Peyer's patch (tissue), 4 donors: ENCODE data around the gene GOLGA8N. TPM values are rescaled to one million over a fixed set of nuclear protein-coding genes. Genes with fewer than 3 reads are reported as not detected.

Source experiments
- DNase-seq, 3 donors: peaks; one replicate each; pipeline ENCODE4 v3.0.0-alpha.2; 2017 to 2019
- H3K27ac ChIP-seq, 4 donors: fragments of 200-600 bp; sonication (generic); one replicate each; pipeline ENCODE4 v1.5.1; 2016 to 2019
- H3K27me3 ChIP-seq, 2 donors: fragments of 200-600 bp; sonication (generic); one replicate each; pipeline ENCODE4 v1.5.1; 2019
- H3K36me3 ChIP-seq, 3 donors: fragments of 200-600 bp; sonication (generic); one replicate each; pipeline ENCODE4 v1.5.1; 2016 to 2019
- H3K4me1 ChIP-seq, 4 donors: fragments of 200-600 bp; sonication (generic); one replicate each; pipeline ENCODE4 v1.5.1; 2016 to 2019
- H3K4me3 ChIP-seq, 4 donors: fragments of 200-600 bp; sonication (generic); 1 replicate in 3 of 4; 2 replicates in 1 of 4; pipeline ENCODE4 v1.5.1; 2016 to 2019; ENCODE audit warnings: mild to moderate bottlenecking in 1 of 4
- H3K9me3 ChIP-seq, 4 donors: fragments of 200-600 bp; sonication (generic); one replicate each; pipeline ENCODE4 v1.5.1; 2016 to 2019; ENCODE audit warnings: mild to moderate bottlenecking in 1 of 4
- CTCF ChIP-seq, 6 experiments: fragments of 450-650 bp in 4 of 6; fragments of 200-600 bp in 2 of 6; sonication (generic) in 1 of 6; IDR thresholded peaks; one replicate each; pipeline ENCODE4 v1.5.1; 2017 to 2019; ENCODE audit warnings: antibody characterized with exemption in 6 of 6, mild to moderate bottlenecking in 3 of 6, moderate library complexity in 1 of 6
- POLR2A ChIP-seq, 2 donors: fragments of 450-650 bp; IDR thresholded peaks; one replicate each; pipeline ENCODE4 v1.5.1; 2017; ENCODE audit warnings: antibody characterized with exemption in 2 of 2, mild to moderate bottlenecking in 2 of 2, moderate library complexity in 2 of 2
- small RNA-seq, 2 donors: library from RNA; depleted of rRNA; stranded (forward); fragments of <200 nt; gene quantifications; one replicate each; pipeline ENCODE3, GENCODE V24; 2016
- total RNA-seq, 4 donors: library from RNA; depleted of rRNA; stranded (reverse); fragments of >200 nt; gene quantifications; one replicate each; pipeline ENCODE4 v1.1.0, GENCODE V29; 2016

GOLGA8N gene
- total RNA-seq, 4 donors from 2014 or later: 9.8 to 61.9 (median 16.6) TPM

- no peak for TF ChIP-seq CTCF (IDR thresholded peaks at IDR 0.05)
- TF ChIP-seq POLR2A (IDR thresholded peaks at IDR 0.05): no peak
- Histone ChIP-seq H3K27ac (no peak overlapping the region), H3K27me3 (no peaks in the 10 kb centered on the region), H3K4me1 (no peaks in the 10 kb centered on the region), H3K4me3 (no peak overlapping the region), H3K9me3 (no peaks in the 10 kb centered on the region), H3K36me3 (no peaks in the 10 kb centered on the region)
- DNase-seq: no peak
These were observed 62.8 kb downstream of the GOLGA8N start for GRCh38 chr15:32656091-32656490.

- Histone ChIP-seq H3K9me3 (no peaks in the 10 kb centered on the region), H3K36me3 (no peaks in the 10 kb centered on the region), H3K27me3 (no peaks in the 10 kb centered on the region), H3K4me1 (no peaks in the 10 kb centered on the region), H3K27ac (no peak overlapping the region), H3K4me3 (no peak overlapping the region)
- TF ChIP-seq CTCF (IDR thresholded peaks at IDR 0.05): no peak
- no peak for TF ChIP-seq POLR2A (IDR thresholded peaks at IDR 0.05)
- no peak for DNase-seq
These were observed 63.2 kb downstream of the GOLGA8N start for GRCh38 chr15:32656496-32656895.

Small RNA genes within 50 kb of the gene (small RNA-seq; reads per million reads assigned to genes)
- 0 reads per million in 2 donors for gene RN7SL286P

Other genes with a start within 250 kb of the GOLGA8N start
- gene GOLGA8K, start 190.2 kb upstream of the GOLGA8N start, total RNA-seq: not detected
- under 1 TPM in 1 of 4 donors, not detected in 3; 0.76 TPM for gene GOLGA8O, start 137.8 kb upstream of the GOLGA8N start, total RNA-seq
- gene ARHGAP11A, start 22.0 kb downstream of the GOLGA8N start, total RNA-seq: 10 to 100 TPM in 1 of 4 donors, 1 to 10 TPM in 3; 3.2 to 22.3 (median 6.3) TPM
- gene SCG5, start 48.3 kb downstream of the GOLGA8N start, total RNA-seq: 10 to 100 TPM in 1 of 4 donors, 1 to 10 TPM in 2, not detected in 1; 2.5 to 17.2 (median 3.2) TPM
- gene GREM1, start 124.5 kb downstream of the GOLGA8N start, total RNA-seq: 10 to 100 TPM in 1 of 4 donors, 1 to 10 TPM in 3; 3.0 to 13.3 (median 6.6) TPM